C4-2B (cell line): Measurements from ENCODE around the gene EXOC6B.
A peak's percentile ranks its signal among the peaks of the same experiment; 100 is the strongest.

Experiments
- H3K27ac ChIP-seq: fragments of 450-650 bp; 2 replicates; pipeline ENCODE4 v1.5.1; 2017
- CTCF ChIP-seq: fragments of 450-650 bp; conservative IDR thresholded peaks from 2 replicates; pipeline ENCODE4 v1.5.1; 2017; ENCODE audit warnings: mild to moderate bottlenecking
- ZFX ChIP-seq: fragments of 450-650 bp; IDR thresholded peaks from 2 replicates; pipeline ENCODE4 v1.6.1; 2017

The EXOC6B gene

GRCh38 chr2:72828840-72829507, 3.1 kb upstream of the EXOC6B start:
- peak overlapping the region; percentile 35; the same call in 1 of the 2 replicates for H3K27ac ChIP-seq

GRCh38 chr2:72827966-72828646, 2.3 kb upstream of the EXOC6B start:
- TF ChIP-seq CTCF, result no peak
- no peak for TF ChIP-seq ZFX
- H3K27ac ChIP-seq, result peak overlapping the region; percentile 35; the same call in 1 of the 2 replicates

More at GRCh38 chr2:72828840-72829507, 3.1 kb upstream of the EXOC6B start:
- no peak for TF ChIP-seq ZFX
- no peak for TF ChIP-seq CTCF

GRCh38 chr2:72827487-72827886, 1.7 kb upstream of the EXOC6B start:
- TF ChIP-seq ZFX (no peak), CTCF (no peak)
- H3K27ac ChIP-seq, result no peak overlapping the region

GRCh38 chr2:72826156-72826477, 284 bp upstream of the EXOC6B start:
- TF ChIP-seq CTCF (no peak), ZFX (no peak)
- peak overlapping the region; percentile 66; the same call in 1 of the 2 replicates for H3K27ac ChIP-seq

GRCh38 chr2:72824224-72824842, 1.5 kb downstream of the EXOC6B start:
- H3K27ac ChIP-seq, result no peak overlapping the region
- TF ChIP-seq CTCF, result no peak
- TF ChIP-seq ZFX, result no peak

GRCh38 chr2:72822794-72823193, 3.0 kb downstream of the EXOC6B start:
- H3K27ac ChIP-seq, result no peak overlapping the region
- TF ChIP-seq CTCF (no peak), ZFX (no peak)

GRCh38 chr2:72821983-72822382, 3.9 kb downstream of the EXOC6B start:
- TF ChIP-seq CTCF (no peak), ZFX (no peak)
- H3K27ac ChIP-seq, result no peak overlapping the region
